A673 (cell line): ENCODE results near the gene FBXL2.
"Not testable (repeated sequence)": the region's sequence is repeated elsewhere in the genome, so short reads cannot be mapped to it uniquely, and the experiment has no call there.

Experiments
- EZH2 ChIP-seq: fragments of 200-600 bp; sonication (generic); IDR thresholded peaks from 2 replicates; pipeline ENCODE4 v1.6.1; 2017; ENCODE audit warnings: borderline replicate concordance, low read depth, mild to moderate bottlenecking, mixed read lengths, antibody characterized with exemption, low read length; ENCODE audit not compliant: poor library complexity, severe bottlenecking
- TF ChIP-seq, protein P1 (sequence below): fragments of 300-800, 200-600 bp; sonication (generic); conservative IDR thresholded peaks from 2 replicates; pipeline ENCODE4 v1.5.1; 2017; ENCODE audit warnings: low read depth, mild to moderate bottlenecking, antibody characterized with exemption, low read length, moderate library complexity, mixed read lengths

DNA sequence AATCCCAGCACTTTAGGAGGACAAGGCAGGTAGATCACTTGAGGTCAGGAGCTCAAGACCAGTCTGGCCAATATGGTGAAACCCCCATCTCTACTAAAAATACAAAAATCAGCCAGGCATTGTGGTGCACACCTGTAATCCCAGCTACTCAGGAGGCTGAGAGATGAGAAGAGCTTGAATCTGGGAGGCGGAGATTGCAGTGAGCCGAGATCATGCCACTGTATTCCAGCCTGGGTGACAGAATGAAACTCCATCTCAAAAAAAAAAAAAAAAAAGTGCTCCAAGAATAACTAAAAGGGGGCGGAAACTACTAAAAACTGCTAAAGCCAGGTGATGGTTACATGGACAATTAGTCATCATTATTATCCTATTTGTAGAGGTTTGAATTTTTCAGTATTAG lies 133.6 kb downstream of the FBXL2 start:
- TF ChIP-seq, protein P1, sequence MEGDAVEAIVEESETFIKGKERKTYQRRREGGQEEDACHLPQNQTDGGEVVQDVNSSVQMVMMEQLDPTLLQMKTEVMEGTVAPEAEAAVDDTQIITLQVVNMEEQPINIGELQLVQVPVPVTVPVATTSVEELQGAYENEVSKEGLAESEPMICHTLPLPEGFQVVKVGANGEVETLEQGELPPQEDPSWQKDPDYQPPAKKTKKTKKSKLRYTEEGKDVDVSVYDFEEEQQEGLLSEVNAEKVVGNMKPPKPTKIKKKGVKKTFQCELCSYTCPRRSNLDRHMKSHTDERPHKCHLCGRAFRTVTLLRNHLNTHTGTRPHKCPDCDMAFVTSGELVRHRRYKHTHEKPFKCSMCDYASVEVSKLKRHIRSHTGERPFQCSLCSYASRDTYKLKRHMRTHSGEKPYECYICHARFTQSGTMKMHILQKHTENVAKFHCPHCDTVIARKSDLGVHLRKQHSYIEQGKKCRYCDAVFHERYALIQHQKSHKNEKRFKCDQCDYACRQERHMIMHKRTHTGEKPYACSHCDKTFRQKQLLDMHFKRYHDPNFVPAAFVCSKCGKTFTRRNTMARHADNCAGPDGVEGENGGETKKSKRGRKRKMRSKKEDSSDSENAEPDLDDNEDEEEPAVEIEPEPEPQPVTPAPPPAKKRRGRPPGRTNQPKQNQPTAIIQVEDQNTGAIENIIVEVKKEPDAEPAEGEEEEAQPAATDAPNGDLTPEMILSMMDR, result not testable (repeated sequence)
- not testable (repeated sequence) for TF ChIP-seq EZH2
